ENCODE data around the gene ITLN2.

- no peak for TF ChIP-seq REST (IDR thresholded peaks at IDR 0.05; ENCODE audit: unreplicated experiment)
- TF ChIP-seq CTCF (conservative IDR thresholded peaks at IDR 0.05; ENCODE audit: low read depth in 2 of 2), result no peak
- no peak for TF ChIP-seq EZH2phosphoT487 (IDR thresholded peaks at IDR 0.05; ENCODE audit: unreplicated experiment)
- no peak for TF ChIP-seq JUNB (IDR thresholded peaks at IDR 0.05; ENCODE audit: unreplicated experiment)
- TF ChIP-seq CREB1 (CRISPR knock-in tag; IDR thresholded peaks at IDR 0.05; ENCODE audit: low read depth), result no peak
Measured at GRCh38 chr1:160904783-160905616, 49.6 kb downstream of the ITLN2 start.
